Spleen (tissue), 7 donors: ENCODE measurements around the gene ZNF644.

ENCODE experiments used
- CTCF ChIP-seq, 11 experiments: fragments of 200-600 bp in 7 of 11; fragments of 450-650 bp in 4 of 11; sonication (generic) in 4 of 11; IDR thresholded peaks in 8 of 11; conservative IDR thresholded peaks in 3 of 11; 1 replicate in 7 of 11; 2 replicates in 4 of 11; pipeline versions ENCODE4 v1.4.0 to v1.8.0; 2016 to 2021; ENCODE audit warnings: antibody characterized with exemption in 11 of 11, inconsistent platforms in 4 of 11, mild to moderate bottlenecking in 1 of 11
- POLR2AphosphoS5 ChIP-seq, 3 donors: sonication (generic); formaldehyde crosslinking; IDR thresholded peaks; one replicate each; pipeline ENCODE4 v1.5.1; 2017; ENCODE audit warnings: antibody characterized with exemption in 3 of 3
- donor health status: DM: no; HTN: no; CAD: no; lungs with moderate emphysema.
- donor health status: DM: no; HTN: no; CAD: no.
- donor health status: DM: no; HTN: no; CAD: no.

- TF ChIP-seq CTCF (IDR thresholded peaks at IDR 0.05 in 8 of 11, conservative IDR thresholded peaks at IDR 0.05 in 3 of 11) (no peak), POLR2AphosphoS5 (IDR thresholded peaks at IDR 0.05) (no peak)
Measured at GRCh38 chr1:90945287-90945686, 76.5 kb downstream of the ZNF644 start.
